ENCODE data around the gene LPCAT1. TPM values are rescaled to one million over a fixed set of nuclear protein-coding genes. Genes with fewer than 3 reads are reported as not detected.
"Not testable (repeated sequence)": the region's sequence is repeated elsewhere in the genome, so short reads cannot be mapped to it uniquely, and the experiment has no call there.

The LPCAT1 gene
- total RNA-seq, 1 experiment from 2014 or later = 47.5 TPM

- in situ Hi-C loops (cut with HindIII; ENCODE audit: low pct_unique_long_range_greater_than_20kb, low sequenced_read_pairs) = no loop called here
- no peak for DNase-seq (ENCODE audit: low read depth, low spot score)
Observed at GRCh38 chr5:1515311-1515920, 8.3 kb downstream of the LPCAT1 start.

DNA sequence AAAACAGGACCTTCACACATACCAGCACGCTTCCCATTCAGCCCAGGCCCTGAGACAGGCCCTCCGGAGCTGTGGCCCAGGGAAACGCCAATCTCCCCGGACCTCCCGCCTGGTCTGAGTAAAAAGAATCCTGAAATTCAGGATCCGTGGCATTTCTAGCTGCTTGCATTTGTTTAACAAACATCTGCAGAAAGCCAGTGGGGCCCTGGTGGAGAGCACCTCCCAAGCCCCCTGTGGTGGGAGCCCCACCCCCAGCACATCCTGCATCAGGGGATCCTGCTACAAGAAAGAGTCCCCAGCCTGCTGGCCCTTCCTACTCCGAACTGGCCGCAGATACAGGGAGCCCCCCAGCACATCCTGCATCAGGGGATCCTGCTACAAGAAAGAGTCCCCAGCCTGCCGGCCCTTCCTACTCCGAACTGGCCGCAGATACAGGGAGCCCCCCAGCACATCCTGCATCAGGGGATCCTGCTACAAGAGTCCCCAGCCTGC lies 8.9 kb downstream of the LPCAT1 start:
- in situ Hi-C loops (cut with HindIII; ENCODE audit: low pct_unique_long_range_greater_than_20kb, low sequenced_read_pairs); DNase-seq (ENCODE audit: low read depth, low spot score): not testable (repeated sequence)

GRCh38 chr5:1514027-1514818 lies 9.5 kb downstream of the LPCAT1 start:
- in situ Hi-C loops (cut with HindIII; ENCODE audit: low pct_unique_long_range_greater_than_20kb, low sequenced_read_pairs) = no loop called here
- DNase-seq (ENCODE audit: low read depth, low spot score) = no peak

GRCh38 chr5:1513326-1514026 lies 10.3 kb downstream of the LPCAT1 start:
- DNase-seq (ENCODE audit: low read depth, low spot score) = no peak
- in situ Hi-C loops (cut with HindIII; ENCODE audit: low pct_unique_long_range_greater_than_20kb, low sequenced_read_pairs) = no loop called here

- in situ Hi-C loops (cut with HindIII; ENCODE audit: low pct_unique_long_range_greater_than_20kb, low sequenced_read_pairs) = no loop called here
- no peak for DNase-seq (ENCODE audit: low read depth, low spot score)
Observed at GRCh38 chr5:1512541-1513291, 11.0 kb downstream of the LPCAT1 start.

GRCh38 chr5:1511651-1512540 lies 11.9 kb downstream of the LPCAT1 start:
- in situ Hi-C loops (cut with HindIII; ENCODE audit: low pct_unique_long_range_greater_than_20kb, low sequenced_read_pairs) = no loop called here
- DNase-seq (ENCODE audit: low read depth, low spot score) = peak; percentile 22

- in situ Hi-C loops (cut with HindIII; ENCODE audit: low pct_unique_long_range_greater_than_20kb, low sequenced_read_pairs) = no loop called here
- DNase-seq (ENCODE audit: low read depth, low spot score) = no peak
Observed at GRCh38 chr5:1511048-1511447, 12.7 kb downstream of the LPCAT1 start.

GRCh38 chr5:1510631-1511030 lies 13.1 kb downstream of the LPCAT1 start:
- DNase-seq (ENCODE audit: low read depth, low spot score) = no peak
- in situ Hi-C loops (cut with HindIII; ENCODE audit: low pct_unique_long_range_greater_than_20kb, low sequenced_read_pairs) = no loop called here

- in situ Hi-C loops (cut with HindIII; ENCODE audit: low pct_unique_long_range_greater_than_20kb, low sequenced_read_pairs) = no loop called here
- no peak for DNase-seq (ENCODE audit: low read depth, low spot score)
Observed at GRCh38 chr5:1510151-1510561, 13.6 kb downstream of the LPCAT1 start.

- DNase-seq (ENCODE audit: low read depth, low spot score) = no peak
- in situ Hi-C loops (cut with HindIII; ENCODE audit: low pct_unique_long_range_greater_than_20kb, low sequenced_read_pairs) = no loop called here
Observed at GRCh38 chr5:1509346-1510085, 14.2 kb downstream of the LPCAT1 start.

DNA sequence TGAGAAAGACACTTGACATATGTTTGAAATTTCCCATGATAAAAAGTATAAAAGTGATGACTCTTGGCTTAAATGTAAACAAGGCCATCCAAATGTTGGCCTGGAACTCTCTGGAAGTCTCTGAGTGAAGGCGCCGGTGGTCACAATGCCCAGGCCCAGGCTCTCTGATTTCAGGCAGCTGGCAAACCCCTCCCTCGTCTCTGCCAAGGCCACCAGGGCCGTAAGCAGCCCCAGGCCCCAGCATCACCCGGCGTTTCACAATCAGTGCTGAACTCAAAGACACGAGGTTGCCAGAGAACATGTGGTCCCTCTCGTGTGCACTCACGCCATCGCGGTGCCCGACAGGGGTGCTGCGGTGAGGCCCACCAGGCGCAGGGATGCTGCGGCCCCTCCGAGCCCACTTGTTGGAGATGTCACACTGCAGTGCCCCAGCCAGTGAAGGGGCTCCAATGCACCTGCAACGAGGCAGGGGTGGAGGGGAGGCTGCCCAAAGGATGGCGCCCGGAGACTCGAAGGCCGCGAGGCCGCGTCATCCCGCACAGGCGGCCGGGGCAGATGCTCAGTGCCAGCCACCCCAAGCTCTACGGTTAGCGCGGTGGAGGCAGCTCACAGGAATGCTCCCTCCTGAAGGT lies 15.0 kb downstream of the LPCAT1 start:
- DNase-seq (ENCODE audit: low read depth, low spot score) = no peak
- in situ Hi-C loops (cut with HindIII; ENCODE audit: low pct_unique_long_range_greater_than_20kb, low sequenced_read_pairs) = no loop called here

- no peak for DNase-seq (ENCODE audit: low read depth, low spot score)
- in situ Hi-C loops (cut with HindIII; ENCODE audit: low pct_unique_long_range_greater_than_20kb, low sequenced_read_pairs) = no loop called here
Observed at GRCh38 chr5:1507961-1508658, 15.7 kb downstream of the LPCAT1 start.

DNA sequence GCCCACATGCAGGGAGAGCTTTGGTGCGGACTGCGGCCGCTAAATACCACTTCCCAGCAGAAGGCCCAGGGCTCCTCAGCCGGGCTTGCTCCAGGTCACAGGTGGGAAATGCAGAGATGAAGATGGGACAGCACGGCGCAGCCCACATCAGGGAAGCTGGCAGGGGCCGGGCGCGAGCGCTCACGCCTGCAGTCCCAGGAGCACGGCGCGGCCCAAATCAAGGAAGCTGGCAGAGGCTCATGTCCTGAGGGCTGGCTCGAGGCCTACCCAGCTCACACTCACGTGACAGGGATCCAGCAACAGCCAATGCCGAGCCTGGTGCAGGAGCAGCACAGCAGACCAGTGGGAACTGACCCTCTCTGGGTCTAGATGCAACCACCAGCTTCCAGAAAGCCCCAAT lies 16.3 kb downstream of the LPCAT1 start:
- in situ Hi-C loops (cut with HindIII; ENCODE audit: low pct_unique_long_range_greater_than_20kb, low sequenced_read_pairs) = no loop called here
- no peak for DNase-seq (ENCODE audit: low read depth, low spot score)

GRCh38 chr5:1507014-1507375 lies 16.8 kb downstream of the LPCAT1 start:
- DNase-seq (ENCODE audit: low read depth, low spot score) = no peak
- in situ Hi-C loops (cut with HindIII; ENCODE audit: low pct_unique_long_range_greater_than_20kb, low sequenced_read_pairs) = no loop called here

DNA sequence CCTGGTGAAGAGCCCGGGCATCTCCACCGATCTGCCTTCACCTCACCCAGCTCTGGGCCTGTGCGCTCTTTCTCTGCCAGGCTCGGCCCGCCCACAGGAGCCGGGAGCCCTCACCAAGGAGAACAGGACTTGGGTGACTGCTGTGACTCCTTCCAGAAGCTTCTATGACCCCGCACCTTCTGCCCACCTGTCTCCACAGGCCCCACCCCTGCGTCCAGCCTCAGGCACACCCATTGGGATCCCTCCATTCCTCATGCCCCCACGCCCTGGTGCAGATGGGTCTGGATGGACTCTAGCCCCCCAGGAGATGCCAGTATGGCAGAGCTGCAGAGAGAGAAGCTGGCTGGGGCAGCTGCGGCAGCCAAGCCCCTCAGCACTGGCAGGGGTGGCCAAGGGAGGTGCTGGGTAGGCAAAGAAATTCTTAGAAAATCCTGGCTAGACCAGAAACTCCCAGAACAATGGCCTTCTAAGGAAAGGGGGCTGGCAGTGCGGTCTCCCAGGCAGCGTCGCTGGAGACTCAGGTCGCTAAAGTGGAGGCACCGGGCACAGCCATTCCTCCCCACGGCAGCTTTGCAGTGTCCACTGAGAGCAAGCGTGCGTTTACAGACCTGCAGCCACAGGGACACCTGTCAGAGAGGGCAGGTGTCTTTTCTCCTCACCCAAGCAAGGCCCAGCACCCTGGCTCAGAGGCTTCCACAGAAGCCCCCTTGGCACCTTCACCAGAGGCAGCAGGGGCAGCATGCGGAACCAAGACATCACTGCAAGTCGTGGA lies 17.3 kb downstream of the LPCAT1 start:
- no peak for DNase-seq (ENCODE audit: low read depth, low spot score)
- in situ Hi-C loops (cut with HindIII; ENCODE audit: low pct_unique_long_range_greater_than_20kb, low sequenced_read_pairs) = no loop called here
